GM19438 (cell line): ENCODE results near the gene VRK1.

Experiments used
- ATAC-seq: cut with Tn5 transposase; IDR thresholded peaks from one replicate; pipeline ENCODE4 v1.9.1; 2021; ENCODE audit warnings: low read depth; ENCODE audit not compliant: unreplicated experiment

Gene VRK1

DNA sequence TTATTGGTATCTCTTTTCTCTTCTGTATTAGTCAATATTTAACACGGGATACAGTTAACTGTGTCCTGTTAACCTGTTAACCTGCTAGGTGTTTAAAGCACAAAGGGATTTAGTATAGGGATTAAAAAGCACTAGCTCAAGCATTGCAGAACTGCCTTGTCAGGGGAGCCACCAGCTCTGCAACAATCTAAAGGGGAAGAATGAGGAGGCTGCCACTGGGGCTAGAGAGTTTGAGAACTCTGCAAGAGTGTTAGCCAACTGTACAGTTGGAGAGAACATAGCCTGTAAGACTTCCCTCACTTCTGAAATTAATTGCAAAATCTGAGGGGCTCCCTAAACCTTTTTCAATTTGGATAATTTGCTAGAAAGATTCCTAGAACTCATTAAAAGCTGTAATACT lies 6.5 kb upstream of the VRK1 start:
- ATAC-seq: no peak

DNA sequence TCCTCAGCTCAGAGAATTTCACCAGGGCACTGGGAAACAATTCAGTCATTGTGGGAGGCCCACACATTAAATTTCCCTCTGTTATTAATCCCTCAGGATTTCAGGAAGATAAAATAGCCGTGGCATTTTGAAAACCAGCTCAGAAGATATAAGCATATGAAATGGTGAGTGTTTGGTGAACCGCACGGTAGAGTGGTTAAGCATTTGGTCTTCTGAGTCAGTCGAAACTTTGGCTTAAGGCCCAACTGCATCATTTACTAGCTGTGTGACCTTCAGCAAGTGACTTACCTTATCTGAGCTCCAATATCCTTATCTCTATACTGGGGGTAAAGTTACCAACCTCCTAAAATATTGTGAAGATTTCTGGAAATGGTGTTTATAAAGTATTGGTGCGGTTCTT lies 5.2 kb upstream of the VRK1 start:
- ATAC-seq: no peak

DNA sequence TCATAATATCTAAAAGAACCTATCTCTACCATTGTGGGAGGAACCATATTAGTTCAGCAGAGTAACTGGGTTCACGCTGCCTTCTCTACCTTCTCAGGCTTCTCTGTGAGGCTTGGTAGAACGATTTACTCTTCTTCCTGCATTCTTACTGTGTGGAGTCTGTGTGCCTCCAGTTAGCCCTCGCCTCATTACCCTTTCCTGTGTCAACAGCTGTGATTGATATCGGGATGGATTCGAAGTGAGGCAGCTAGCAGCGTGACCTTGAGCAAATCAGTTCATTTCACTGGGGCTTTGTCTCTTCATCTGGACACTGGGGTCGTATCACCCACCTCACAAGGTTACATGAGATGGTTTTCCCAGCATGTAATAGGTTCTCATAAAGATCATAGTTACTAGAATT lies 4.6 kb upstream of the VRK1 start:
- ATAC-seq: no peak

DNA sequence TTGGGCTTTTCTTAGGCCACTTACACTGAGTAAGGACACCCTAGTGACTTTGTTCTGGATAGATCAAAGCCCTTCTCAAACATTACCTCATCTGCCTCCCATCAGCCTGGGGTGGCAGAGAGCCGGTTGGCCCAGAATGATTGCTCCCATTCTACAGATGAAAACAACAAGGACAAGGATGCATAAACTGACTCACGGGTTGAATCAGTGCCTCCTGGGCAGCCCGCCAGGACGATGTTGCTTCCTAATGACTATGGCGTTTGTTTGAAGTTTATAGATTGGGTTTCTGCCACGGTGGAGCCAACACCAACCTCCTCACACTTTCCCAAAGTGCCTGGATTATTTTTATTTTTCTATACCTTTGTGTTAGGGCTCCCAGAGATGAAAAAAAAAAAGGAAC lies 3.6 kb upstream of the VRK1 start:
- no peak for ATAC-seq

DNA sequence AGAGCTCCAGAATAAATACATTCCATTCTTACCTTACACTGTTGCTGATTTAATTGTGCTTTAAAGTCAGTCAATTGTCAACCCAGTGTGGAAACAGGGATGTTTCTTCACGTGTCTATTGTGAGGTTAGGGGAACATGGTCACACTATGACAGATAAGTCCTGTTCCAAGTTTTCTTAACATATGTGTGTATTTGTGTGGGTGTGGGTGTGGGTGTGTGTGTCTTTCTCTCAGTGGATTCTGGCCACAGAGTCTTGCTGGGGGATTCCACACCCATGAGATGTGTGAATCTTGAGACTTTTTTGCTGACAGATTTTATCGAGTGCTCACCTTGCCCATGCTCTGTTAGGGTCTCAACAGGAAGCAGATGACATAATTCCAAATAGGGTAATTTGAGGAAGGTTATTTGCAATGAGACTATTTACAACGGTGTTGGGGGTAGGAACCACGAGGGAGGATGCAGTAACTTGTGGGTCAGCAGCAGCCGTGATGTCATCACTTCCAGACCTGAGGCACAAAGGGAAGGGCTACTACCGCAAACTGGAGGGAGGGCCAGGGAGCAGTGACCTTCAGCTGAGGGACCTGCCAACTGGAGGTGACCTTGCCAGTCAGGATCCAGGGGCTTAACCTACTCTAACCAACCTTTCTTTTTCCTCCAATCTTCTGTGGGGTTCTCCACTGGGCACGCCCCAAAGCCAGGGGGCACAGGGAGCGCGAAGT lies 1.9 kb upstream of the VRK1 start:
- ATAC-seq: no peak

GRCh38 chr14:96797582-96798349 lies 584 bp downstream of the VRK1 start:
- peak; percentile 40 for ATAC-seq

DNA sequence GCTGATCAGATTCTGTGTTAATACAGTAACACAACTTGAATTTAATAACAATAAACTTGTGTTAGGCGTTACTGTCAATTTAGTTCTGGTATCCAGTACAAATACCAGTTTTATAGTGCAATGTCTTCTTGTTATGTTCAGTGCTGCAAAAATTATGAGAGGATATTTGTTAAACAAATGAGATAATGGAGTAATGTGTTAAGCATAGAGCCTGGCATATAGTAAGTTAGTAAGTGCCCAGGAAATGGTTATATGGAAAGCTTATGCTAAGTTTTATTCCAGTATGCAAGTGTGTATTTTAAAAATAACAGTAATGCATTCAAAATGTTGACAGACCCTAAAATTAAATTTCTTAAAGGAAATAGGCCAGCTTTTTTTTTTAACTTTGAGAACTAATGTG lies 1.8 kb downstream of the VRK1 start:
- no peak for ATAC-seq

DNA sequence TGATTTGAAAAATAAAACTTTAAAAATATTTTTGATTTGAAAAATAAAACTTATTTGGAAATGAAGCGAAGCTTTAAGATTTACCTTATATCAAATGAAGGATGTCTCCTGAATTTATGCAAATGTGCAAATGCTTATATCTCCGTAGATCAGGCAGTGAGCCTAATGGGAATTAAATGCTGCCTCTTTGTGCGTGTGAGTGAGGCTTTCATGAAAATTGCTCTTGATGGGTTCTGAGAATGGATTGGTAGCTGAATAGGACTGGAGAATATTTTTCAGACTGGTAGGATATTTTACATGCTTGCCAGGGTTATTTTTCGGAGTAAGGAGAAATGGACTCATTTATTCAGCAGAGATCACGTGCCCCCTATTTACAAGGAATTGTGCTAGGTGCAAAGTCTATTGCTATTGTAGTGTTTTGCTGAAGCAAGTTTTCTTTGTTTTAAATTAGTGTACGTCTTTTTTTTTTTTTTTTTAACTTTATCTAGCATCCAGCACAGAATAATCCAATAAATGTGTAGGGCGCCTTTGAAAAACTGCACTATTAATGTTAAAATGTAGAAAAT lies 2.4 kb downstream of the VRK1 start:
- no peak for ATAC-seq

DNA sequence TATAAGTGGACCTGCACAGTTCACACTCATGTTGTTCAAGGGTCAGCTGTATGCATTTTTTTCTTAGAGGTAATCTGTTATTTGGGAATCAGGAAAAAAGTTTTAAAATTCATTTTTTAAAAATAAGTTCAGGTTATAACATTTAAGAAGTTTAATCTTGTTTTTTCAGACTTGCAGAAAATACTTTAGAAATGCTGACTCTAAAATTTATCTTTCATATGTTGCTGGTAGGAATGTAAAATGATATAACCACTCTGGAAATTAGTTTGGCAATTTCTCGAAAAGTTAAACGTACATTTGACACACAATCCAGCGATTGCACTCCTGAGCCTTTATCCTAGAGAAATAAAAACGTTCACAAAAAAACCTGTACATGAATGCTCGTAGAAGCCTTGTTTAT lies 4.7 kb downstream of the VRK1 start:
- ATAC-seq: no peak

GRCh38 chr14:96802963-96803362 lies 5.8 kb downstream of the VRK1 start:
- ATAC-seq: no peak

GRCh38 chr14:96803958-96804357 lies 6.8 kb downstream of the VRK1 start:
- no peak for ATAC-seq

DNA sequence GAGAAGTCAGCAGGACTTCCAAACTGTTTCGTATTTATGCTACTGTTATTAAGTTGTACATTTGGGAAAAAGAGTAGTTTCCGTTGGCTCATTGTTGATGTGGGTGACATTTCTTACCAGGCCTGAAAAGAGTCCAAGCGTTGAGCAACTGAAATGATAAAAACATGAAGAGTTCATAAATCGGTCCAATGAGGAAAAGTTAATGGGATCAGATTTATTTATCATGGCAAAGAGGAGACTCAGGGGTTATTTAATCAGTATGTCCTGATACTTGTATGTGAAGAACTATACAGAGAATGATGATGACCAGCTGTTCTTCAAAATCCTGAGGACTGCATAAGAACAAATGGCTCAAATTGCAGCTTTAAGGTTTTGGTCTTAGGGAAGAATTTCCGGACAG lies 7.7 kb downstream of the VRK1 start:
- ATAC-seq: no peak

DNA sequence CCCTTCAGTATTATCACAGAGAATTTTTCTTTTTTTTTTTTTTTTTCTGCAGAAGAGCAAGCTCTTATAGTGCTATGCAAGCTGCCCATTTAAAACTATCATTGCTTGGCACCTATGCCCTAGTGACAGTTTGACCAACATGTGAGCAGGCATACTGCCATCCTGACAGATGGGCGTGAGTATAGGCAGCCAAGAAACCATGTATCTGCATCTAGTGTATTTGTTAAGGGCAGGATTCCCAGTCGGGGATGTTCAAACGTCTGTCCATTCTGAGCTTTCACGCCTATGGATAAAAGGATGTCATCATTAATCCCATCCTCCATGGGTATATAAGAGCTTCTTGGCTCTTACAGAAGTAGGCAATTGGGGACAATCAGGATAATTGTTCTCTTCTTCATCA lies 8.8 kb downstream of the VRK1 start:
- ATAC-seq: no peak

DNA sequence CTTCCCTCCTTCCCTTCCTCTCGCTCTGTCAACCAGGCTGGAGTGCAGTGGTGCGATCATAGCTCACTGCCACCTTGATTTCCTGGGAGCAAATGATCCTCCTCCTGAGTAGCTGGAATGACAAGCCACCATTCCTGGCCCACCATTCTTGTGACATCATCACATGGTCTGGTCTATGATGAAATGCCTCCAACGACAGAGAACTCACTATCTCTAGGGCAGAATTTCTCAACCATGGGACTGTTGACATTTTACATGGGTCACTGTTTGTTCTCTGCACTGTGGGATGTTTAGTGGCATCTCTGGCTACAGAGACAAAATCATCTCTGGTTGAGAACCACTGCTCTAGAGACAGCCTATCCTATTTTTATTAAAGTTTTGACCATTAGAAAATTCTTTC lies 9.7 kb downstream of the VRK1 start:
- ATAC-seq: no peak

DNA sequence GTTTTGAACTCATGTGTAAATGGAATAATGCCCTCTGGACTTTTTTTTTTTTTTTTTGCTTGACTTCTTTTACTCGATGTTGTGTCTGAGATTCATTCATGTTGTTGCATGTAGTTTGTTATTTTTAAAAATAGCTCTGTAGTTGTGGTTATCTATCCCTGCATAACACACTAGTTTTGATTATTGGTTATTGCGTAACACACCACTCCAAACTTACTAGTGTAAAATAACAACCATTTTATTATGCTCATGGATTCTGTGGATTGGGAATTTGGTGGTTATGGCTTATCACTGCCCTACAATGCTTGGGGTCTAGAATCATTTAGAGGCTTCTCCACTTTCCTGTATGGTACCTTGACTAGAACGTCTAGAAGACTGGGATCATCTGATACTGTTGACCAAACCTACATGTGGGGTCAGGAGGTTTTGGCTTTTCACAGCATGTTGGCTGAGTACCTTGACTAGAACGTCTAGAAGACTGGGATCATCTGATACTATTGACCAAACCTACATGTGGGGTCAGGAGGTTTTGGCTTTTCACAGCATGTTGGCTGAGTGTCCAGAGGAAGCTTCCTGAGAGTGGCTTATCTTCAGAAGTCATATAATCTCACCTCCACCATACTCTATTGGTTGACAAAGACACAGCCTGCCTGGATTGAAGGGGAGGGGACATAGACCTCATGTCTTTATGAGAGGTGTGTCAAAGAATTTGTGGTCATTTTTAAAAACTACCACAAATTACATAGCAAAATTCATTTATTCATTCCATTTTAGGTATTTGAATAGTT lies 11.6 kb downstream of the VRK1 start:
- no peak for ATAC-seq

- no peak for ATAC-seq
Observed at GRCh38 chr14:96811265-96811664, 14.1 kb downstream of the VRK1 start.

- peak; percentile 72 for ATAC-seq
Observed at GRCh38 chr14:96811985-96812667, 14.9 kb downstream of the VRK1 start.

- no peak for ATAC-seq
Observed at GRCh38 chr14:96816281-96816680, 19.1 kb downstream of the VRK1 start.

- ATAC-seq: no peak
Observed at GRCh38 chr14:96817750-96818666, 20.8 kb downstream of the VRK1 start.

DNA sequence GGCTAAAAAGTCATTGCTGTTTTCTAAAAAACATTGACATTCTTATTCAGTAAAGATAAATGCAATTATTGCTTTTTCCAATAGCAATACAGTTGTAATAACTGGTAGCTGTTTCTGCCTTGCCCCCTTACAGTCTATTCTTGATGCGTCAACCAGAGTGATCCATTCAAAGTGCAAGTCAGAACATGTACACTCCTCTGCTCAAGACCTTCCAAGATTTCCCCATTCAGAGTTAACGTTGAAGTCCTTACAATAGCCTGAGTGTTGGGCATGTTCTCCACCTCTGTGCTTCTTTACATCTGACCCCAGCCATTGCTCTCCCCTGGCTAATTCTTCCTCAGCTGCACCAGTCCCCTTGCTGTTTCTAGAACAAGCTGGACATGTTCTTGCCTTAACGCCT lies 24.3 kb downstream of the VRK1 start:
- no peak for ATAC-seq
